Measurements from ENCODE around the gene MICAL3.
"Not testable (repeated sequence)": the region's sequence is repeated elsewhere in the genome, so short reads cannot be mapped to it uniquely, and the experiment has no call there.

DNA sequence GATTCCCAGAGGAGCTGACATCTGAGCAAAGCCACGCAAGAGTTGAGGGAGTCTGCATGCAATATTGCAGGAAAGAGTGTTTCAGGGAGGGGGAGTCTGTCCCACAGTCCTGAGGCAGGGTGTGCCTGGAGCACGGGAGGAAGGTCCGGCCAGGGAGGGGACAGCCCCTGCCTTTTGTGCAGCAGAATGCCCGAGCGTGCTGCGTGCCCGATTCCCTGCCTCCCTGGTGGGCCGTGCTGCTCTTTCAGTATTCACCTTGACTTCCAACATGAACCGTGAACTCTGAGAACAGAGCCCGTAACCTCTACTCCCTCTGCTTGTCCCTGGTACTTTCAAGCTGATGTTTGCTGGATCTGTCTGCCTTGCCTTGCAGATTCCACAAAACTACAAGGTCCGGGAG, 39.3 kb downstream of the MICAL3 start:
- TF ChIP-seq, protein P1, sequence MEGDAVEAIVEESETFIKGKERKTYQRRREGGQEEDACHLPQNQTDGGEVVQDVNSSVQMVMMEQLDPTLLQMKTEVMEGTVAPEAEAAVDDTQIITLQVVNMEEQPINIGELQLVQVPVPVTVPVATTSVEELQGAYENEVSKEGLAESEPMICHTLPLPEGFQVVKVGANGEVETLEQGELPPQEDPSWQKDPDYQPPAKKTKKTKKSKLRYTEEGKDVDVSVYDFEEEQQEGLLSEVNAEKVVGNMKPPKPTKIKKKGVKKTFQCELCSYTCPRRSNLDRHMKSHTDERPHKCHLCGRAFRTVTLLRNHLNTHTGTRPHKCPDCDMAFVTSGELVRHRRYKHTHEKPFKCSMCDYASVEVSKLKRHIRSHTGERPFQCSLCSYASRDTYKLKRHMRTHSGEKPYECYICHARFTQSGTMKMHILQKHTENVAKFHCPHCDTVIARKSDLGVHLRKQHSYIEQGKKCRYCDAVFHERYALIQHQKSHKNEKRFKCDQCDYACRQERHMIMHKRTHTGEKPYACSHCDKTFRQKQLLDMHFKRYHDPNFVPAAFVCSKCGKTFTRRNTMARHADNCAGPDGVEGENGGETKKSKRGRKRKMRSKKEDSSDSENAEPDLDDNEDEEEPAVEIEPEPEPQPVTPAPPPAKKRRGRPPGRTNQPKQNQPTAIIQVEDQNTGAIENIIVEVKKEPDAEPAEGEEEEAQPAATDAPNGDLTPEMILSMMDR (IDR thresholded peaks at IDR 0.05): not testable (repeated sequence)
- TF ChIP-seq POLR2A (IDR thresholded peaks at IDR 0.05): not testable (repeated sequence)

Data from tibial nerve (tissue), 3 donors.